K562 (cell line): ENCODE results near the gene CCDC167.

ENCODE experiments used
- CHD2 ChIP-seq: IDR thresholded peaks from 2 replicates; pipeline ENCODE4 v1.6.1; 2011; ENCODE audit warnings: low read depth, low read length
- EZH2 ChIP-seq: IDR thresholded peaks from 2 replicates; pipeline ENCODE4 v1.6.1; 2012; ENCODE audit warnings: low read depth, mild to moderate bottlenecking, inconsistent platforms, low read length, borderline replicate concordance
- JUND ChIP-seq, 2 experiments: IDR thresholded peaks; 2 replicates in 1 of 2; 3 replicates in 1 of 2; pipeline ENCODE4 v1.6.1; 2011; ENCODE audit warnings: borderline replicate concordance in 2 of 2, low read depth in 2 of 2, low read length in 2 of 2, improper control_type of control experiment in 1 of 2, missing biosample characterization in 1 of 2, missing genetic modification characterization in 1 of 2, missing genetic modification reagents in 1 of 2
- MTF1 ChIP-seq: fragments of 250-450 bp; sonication (Bioruptor Pico); IDR thresholded peaks from 2 replicates; pipeline ENCODE4 v1.9.0; 2021; ENCODE audit warnings: moderate library complexity, mild to moderate bottlenecking, inconsistent platforms, borderline replicate concordance
- RAD21 ChIP-seq, 2 experiments: fragments of 250-450 bp in 1 of 2; fragments of 450-650 bp in 1 of 2; sonication (Bioruptor Pico) in 1 of 2; formaldehyde crosslinking in 1 of 2; IDR thresholded peaks in 1 of 2; conservative IDR thresholded peaks in 1 of 2; 2 replicates each; pipeline versions ENCODE4 v1.4.0 to v1.8.0; 2020 to 2022; ENCODE audit warnings: mild to moderate bottlenecking in 2 of 2, moderate library complexity in 1 of 2
- SREBF2 ChIP-seq: sonication (generic); formaldehyde crosslinking; IDR thresholded peaks from 2 replicates; pipeline ENCODE4 v1.4.0; 2020; ENCODE audit warnings: mild to moderate bottlenecking, missing genetic modification reagents
- TCF3 ChIP-seq: sonication (generic); formaldehyde crosslinking; IDR thresholded peaks from 2 replicates; pipeline ENCODE4 v1.4.0; 2020; ENCODE audit warnings: mild to moderate bottlenecking, missing genetic modification reagents
- TF ChIP-seq, protein P1 (sequence below): fragments of 250-450 bp; sonication (Bioruptor Pico); IDR thresholded peaks from 2 replicates; pipeline ENCODE4 v1.4.0; 2020; ENCODE audit warnings: mild to moderate bottlenecking, moderate library complexity
- TF ChIP-seq, protein P2 (sequence below), 3 experiments: IDR thresholded peaks in 2 of 3; conservative IDR thresholded peaks in 1 of 3; 2 replicates each; pipeline ENCODE4 v1.5.1; 2011 to 2012; ENCODE audit warnings: low read length in 3 of 3, mild to moderate bottlenecking in 3 of 3, control low read depth in 2 of 3, improper control_type of control experiment in 1 of 3, inconsistent platforms in 1 of 3, low read depth in 1 of 3, mixed read lengths in 1 of 3, moderate library complexity in 1 of 3; ENCODE audit not compliant: insufficient read depth in 2 of 3
- TF ChIP-seq, protein P3 (sequence below): sonication (generic); formaldehyde crosslinking; IDR thresholded peaks from 2 replicates; pipeline ENCODE4 v1.8.0; 2022; ENCODE audit warnings: mild to moderate bottlenecking, missing genetic modification reagents

DNA sequence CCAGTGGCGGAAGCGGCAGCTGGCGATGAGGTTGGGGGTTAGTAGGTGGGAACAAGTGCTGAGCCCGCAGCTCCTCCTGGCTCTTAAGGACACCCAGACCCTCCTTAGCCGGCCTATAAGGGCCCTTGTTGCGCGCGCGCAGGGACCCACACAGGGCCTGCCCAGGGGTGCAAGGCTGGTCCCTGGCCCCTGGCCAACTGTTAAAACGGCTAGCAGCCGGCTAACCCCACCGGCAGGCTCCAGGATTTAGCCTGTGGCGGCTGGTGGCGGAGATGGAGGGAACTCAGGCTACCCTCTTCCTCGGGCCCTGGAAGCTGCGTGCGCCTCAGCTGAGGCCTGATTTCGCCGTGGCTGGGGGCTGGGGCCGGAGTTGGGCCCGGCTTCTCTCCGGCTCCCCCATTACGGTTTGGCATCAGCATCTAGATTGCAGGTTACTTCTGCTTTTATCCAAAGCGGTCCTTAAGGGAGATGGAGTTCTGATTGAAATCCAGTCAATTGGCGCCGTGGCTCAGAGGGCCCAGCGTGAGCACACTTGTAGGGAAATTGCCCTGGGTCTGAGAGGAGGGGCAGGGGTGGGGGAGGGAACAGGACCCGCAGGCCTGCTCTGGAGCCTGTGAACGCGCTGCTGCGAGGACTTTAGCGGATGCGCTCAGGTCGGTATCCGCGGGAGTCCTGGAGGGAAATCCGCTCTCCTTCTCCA, 36.9 kb upstream of the CCDC167 start:
- TF ChIP-seq SREBF2 (CRISPR knock-in tag) (no peak), CHD2 (no peak), EZH2 (no peak), RAD21 (CRISPR knock-in tag; conservative IDR thresholded peaks at IDR 0.05 in 1 of 2, IDR thresholded peaks at IDR 0.05 in 1 of 2) (no peak), JUND (IDR thresholded peaks at IDR 0.05; ENCODE audit: borderline replicate concordance, low read depth, low read length) (no peak), JUND (tag; IDR thresholded peaks at IDR 0.05; ENCODE audit: borderline replicate concordance, low read depth, low read length) (no peak), MTF1 (CRISPR knock-in tag) (no peak), TCF3 (CRISPR knock-in tag) (no peak)
- TF ChIP-seq, protein P1, sequence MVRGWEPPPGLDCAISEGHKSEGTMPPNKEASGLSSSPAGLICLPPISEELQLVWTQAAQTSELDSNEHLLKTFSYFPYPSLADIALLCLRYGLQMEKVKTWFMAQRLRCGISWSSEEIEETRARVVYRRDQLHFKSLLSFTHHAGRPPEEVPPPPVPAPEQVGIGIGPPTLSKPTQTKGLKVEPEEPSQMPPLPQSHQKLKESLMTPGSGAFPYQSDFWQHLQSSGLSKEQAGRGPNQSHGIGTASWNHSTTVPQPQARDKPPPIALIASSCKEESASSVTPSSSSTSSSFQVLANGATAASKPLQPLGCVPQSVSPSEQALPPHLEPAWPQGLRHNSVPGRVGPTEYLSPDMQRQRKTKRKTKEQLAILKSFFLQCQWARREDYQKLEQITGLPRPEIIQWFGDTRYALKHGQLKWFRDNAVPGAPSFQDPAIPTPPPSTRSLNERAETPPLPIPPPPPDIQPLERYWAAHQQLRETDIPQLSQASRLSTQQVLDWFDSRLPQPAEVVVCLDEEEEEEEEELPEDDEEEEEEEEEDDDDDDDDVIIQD (CRISPR knock-in tag) = no peak
- TF ChIP-seq, protein P2, sequence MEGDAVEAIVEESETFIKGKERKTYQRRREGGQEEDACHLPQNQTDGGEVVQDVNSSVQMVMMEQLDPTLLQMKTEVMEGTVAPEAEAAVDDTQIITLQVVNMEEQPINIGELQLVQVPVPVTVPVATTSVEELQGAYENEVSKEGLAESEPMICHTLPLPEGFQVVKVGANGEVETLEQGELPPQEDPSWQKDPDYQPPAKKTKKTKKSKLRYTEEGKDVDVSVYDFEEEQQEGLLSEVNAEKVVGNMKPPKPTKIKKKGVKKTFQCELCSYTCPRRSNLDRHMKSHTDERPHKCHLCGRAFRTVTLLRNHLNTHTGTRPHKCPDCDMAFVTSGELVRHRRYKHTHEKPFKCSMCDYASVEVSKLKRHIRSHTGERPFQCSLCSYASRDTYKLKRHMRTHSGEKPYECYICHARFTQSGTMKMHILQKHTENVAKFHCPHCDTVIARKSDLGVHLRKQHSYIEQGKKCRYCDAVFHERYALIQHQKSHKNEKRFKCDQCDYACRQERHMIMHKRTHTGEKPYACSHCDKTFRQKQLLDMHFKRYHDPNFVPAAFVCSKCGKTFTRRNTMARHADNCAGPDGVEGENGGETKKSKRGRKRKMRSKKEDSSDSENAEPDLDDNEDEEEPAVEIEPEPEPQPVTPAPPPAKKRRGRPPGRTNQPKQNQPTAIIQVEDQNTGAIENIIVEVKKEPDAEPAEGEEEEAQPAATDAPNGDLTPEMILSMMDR (IDR thresholded peaks at IDR 0.05 in 2 of 3, conservative IDR thresholded peaks at IDR 0.05 in 1 of 3; ENCODE audit: insufficient read depth in 2 of 3, low read depth in 1 of 3, low read length in 3 of 3) = no peak
- TF ChIP-seq, protein P3, sequence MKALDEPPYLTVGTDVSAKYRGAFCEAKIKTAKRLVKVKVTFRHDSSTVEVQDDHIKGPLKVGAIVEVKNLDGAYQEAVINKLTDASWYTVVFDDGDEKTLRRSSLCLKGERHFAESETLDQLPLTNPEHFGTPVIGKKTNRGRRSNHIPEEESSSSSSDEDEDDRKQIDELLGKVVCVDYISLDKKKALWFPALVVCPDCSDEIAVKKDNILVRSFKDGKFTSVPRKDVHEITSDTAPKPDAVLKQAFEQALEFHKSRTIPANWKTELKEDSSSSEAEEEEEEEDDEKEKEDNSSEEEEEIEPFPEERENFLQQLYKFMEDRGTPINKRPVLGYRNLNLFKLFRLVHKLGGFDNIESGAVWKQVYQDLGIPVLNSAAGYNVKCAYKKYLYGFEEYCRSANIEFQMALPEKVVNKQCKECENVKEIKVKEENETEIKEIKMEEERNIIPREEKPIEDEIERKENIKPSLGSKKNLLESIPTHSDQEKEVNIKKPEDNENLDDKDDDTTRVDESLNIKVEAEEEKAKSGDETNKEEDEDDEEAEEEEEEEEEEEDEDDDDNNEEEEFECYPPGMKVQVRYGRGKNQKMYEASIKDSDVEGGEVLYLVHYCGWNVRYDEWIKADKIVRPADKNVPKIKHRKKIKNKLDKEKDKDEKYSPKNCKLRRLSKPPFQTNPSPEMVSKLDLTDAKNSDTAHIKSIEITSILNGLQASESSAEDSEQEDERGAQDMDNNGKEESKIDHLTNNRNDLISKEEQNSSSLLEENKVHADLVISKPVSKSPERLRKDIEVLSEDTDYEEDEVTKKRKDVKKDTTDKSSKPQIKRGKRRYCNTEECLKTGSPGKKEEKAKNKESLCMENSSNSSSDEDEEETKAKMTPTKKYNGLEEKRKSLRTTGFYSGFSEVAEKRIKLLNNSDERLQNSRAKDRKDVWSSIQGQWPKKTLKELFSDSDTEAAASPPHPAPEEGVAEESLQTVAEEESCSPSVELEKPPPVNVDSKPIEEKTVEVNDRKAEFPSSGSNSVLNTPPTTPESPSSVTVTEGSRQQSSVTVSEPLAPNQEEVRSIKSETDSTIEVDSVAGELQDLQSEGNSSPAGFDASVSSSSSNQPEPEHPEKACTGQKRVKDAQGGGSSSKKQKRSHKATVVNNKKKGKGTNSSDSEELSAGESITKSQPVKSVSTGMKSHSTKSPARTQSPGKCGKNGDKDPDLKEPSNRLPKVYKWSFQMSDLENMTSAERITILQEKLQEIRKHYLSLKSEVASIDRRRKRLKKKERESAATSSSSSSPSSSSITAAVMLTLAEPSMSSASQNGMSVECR (CRISPR knock-in tag) = no peak
